ENCODE data around the gene PEPD. TPM values are rescaled to one million over a fixed set of nuclear protein-coding genes. Genes with fewer than 3 reads are reported as not detected.

PEPD gene
- total and polyA plus RNA-seq, 10 of the 15 experiments (the other 5 are each of a cell fraction or from before 2014, with no cell fraction given): 1.4 to 52.0 (median 20.2) TPM

DNA sequence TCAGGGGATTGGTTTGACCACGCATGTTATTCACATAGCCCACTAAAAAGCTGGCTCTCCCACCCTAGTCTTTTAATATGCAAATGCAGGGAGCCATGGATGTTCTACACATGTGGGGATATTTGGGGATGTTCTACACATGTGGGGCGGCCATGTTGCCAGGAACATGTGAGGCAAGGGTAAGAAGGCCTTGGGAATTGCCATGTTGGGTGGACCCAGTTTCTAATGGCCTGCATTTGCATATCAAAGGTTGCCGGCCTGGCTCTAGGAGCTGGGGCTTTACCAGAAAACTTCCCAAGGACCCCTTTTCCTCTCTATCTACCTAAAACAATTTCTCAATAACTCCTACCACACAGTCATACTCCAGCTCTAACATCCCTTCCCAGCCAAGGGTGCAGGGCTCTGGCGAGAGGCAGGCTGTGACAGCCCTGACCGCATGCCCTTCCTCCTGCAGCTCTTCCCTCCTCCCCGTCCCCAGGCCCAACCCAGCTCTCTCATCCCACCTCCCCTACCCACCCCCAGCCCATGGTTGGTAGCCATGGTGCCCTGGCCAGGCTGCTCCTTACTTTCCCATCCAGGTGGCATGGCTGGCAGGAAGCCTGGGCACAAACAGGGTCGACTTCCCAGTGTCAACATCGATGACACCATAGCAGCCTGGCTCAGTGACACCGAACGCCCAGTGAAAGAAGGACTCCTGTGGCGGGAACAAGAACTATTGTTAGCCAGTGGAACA, 11.0 kb downstream of the PEPD start:
- H3K4me2 ChIP-seq (ENCODE audit: control insufficient read depth, insufficient read depth): no peak overlapping the region
- no peaks in the 10 kb centered on the region for H3K27me3 ChIP-seq (replicated peaks in 1 of 2; ENCODE audit: control insufficient read depth in 2 of 2, insufficient read depth in 2 of 2, low read length in 1 of 2)
- H2AFZ ChIP-seq (ENCODE audit: control insufficient read depth, low read depth, low read length): no peak overlapping the region
- POLR2A ChIA-PET: no interaction called here
- FAIRE-seq: no peak
- no TSS peak for BruUV-seq (replicated peaks)
- H3K27ac ChIP-seq (ENCODE audit: control insufficient read depth, insufficient read depth): no peak overlapping the region
- 67% methylated on average over 10 of the region's 11 CpGs for WGBS (ENCODE audit: insufficient coverage, insufficient replicate concordance, low lambda C conversion rate, missing lambda C conversion rate)
- H4K20me1 ChIP-seq (ENCODE audit: control insufficient read depth, insufficient read depth): no peaks in the 10 kb centered on the region
- H3K4me1 ChIP-seq (ENCODE audit: control insufficient read depth, insufficient read depth, low read length): no peaks in the 10 kb centered on the region
- no peak overlapping the region for H3K9ac ChIP-seq (ENCODE audit: control insufficient read depth, insufficient read depth, low read length)
- H3K79me2 ChIP-seq (ENCODE audit: control insufficient read depth, insufficient read depth, low read length): no peaks in the 10 kb centered on the region
- no peaks in the 10 kb centered on the region for H3K9me3 ChIP-seq (replicated peaks; ENCODE audit: control insufficient read depth, insufficient read depth, low read length)
- intact Hi-C loops (cut with micrococcal nuclease; ENCODE audit: unreplicated experiment): no loop called here
- H3K4me3 ChIP-seq: no peak overlapping the region
- no peak for DNase-seq (ENCODE audit: low read depth, low spot score)
- SMC1A ChIA-PET (ENCODE audit: uncharacterized antibody, unreplicated experiment): no interaction called here
- TF ChIP-seq, protein P1, sequence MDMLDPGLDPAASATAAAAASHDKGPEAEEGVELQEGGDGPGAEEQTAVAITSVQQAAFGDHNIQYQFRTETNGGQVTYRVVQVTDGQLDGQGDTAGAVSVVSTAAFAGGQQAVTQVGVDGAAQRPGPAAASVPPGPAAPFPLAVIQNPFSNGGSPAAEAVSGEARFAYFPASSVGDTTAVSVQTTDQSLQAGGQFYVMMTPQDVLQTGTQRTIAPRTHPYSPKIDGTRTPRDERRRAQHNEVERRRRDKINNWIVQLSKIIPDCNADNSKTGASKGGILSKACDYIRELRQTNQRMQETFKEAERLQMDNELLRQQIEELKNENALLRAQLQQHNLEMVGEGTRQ (IDR thresholded peaks at IDR 0.05; ENCODE audit: borderline replicate concordance, low read depth, low read length): no peak
- TF ChIP-seq, protein P2, sequence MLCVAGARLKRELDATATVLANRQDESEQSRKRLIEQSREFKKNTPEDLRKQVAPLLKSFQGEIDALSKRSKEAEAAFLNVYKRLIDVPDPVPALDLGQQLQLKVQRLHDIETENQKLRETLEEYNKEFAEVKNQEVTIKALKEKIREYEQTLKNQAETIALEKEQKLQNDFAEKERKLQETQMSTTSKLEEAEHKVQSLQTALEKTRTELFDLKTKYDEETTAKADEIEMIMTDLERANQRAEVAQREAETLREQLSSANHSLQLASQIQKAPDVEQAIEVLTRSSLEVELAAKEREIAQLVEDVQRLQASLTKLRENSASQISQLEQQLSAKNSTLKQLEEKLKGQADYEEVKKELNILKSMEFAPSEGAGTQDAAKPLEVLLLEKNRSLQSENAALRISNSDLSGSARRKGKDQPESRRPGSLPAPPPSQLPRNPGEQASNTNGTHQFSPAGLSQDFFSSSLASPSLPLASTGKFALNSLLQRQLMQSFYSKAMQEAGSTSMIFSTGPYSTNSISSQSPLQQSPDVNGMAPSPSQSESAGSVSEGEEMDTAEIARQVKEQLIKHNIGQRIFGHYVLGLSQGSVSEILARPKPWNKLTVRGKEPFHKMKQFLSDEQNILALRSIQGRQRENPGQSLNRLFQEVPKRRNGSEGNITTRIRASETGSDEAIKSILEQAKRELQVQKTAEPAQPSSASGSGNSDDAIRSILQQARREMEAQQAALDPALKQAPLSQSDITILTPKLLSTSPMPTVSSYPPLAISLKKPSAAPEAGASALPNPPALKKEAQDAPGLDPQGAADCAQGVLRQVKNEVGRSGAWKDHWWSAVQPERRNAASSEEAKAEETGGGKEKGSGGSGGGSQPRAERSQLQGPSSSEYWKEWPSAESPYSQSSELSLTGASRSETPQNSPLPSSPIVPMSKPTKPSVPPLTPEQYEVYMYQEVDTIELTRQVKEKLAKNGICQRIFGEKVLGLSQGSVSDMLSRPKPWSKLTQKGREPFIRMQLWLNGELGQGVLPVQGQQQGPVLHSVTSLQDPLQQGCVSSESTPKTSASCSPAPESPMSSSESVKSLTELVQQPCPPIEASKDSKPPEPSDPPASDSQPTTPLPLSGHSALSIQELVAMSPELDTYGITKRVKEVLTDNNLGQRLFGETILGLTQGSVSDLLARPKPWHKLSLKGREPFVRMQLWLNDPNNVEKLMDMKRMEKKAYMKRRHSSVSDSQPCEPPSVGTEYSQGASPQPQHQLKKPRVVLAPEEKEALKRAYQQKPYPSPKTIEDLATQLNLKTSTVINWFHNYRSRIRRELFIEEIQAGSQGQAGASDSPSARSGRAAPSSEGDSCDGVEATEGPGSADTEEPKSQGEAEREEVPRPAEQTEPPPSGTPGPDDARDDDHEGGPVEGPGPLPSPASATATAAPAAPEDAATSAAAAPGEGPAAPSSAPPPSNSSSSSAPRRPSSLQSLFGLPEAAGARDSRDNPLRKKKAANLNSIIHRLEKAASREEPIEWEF (IDR thresholded peaks at IDR 0.05; ENCODE audit: insufficient replicate concordance, low read depth, low read length): no peak
- no peak for TF ChIP-seq BHLHE40 (IDR thresholded peaks at IDR 0.05; ENCODE audit: borderline replicate concordance in 1 of 2, low read depth in 2 of 2, low read length in 1 of 2)
- no peak for TF ChIP-seq RUNX3 (IDR thresholded peaks at IDR 0.05; ENCODE audit: low read length)
- TF ChIP-seq SIX5 (IDR thresholded peaks at IDR 0.05; ENCODE audit: low read depth, low read length, severe bottlenecking): no peak
- TF ChIP-seq, protein P3, sequence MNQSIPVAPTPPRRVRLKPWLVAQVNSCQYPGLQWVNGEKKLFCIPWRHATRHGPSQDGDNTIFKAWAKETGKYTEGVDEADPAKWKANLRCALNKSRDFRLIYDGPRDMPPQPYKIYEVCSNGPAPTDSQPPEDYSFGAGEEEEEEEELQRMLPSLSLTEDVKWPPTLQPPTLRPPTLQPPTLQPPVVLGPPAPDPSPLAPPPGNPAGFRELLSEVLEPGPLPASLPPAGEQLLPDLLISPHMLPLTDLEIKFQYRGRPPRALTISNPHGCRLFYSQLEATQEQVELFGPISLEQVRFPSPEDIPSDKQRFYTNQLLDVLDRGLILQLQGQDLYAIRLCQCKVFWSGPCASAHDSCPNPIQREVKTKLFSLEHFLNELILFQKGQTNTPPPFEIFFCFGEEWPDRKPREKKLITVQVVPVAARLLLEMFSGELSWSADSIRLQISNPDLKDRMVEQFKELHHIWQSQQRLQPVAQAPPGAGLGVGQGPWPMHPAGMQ (IDR thresholded peaks at IDR 0.05; ENCODE audit: borderline replicate concordance): no peak
- no peak for TF ChIP-seq SMAD1 (IDR thresholded peaks at IDR 0.05; ENCODE audit: low read depth, partially characterized antibody)
- TF ChIP-seq, protein P4, sequence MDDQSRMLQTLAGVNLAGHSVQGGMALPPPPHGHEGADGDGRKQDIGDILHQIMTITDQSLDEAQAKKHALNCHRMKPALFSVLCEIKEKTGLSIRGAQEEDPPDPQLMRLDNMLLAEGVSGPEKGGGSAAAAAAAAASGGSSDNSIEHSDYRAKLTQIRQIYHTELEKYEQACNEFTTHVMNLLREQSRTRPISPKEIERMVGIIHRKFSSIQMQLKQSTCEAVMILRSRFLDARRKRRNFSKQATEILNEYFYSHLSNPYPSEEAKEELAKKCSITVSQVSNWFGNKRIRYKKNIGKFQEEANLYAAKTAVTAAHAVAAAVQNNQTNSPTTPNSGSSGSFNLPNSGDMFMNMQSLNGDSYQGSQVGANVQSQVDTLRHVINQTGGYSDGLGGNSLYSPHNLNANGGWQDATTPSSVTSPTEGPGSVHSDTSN (IDR thresholded peaks at IDR 0.05; ENCODE audit: insufficient replicate concordance, low read depth, low read length): no peak
- TF ChIP-seq DPF2 (IDR thresholded peaks at IDR 0.05): no peak
- TF ChIP-seq NR2F1 (conservative IDR thresholded peaks at IDR 0.05): no peak
- no peak for TF ChIP-seq MYC (IDR thresholded peaks at IDR 0.05; ENCODE audit: insufficient read depth, insufficient read length, insufficient replicate concordance, low read length, severe bottlenecking)
- no peak for TF ChIP-seq ZNF274 (IDR thresholded peaks at IDR 0.05; ENCODE audit: insufficient read depth, insufficient read length)
- TF ChIP-seq TAF1 (IDR thresholded peaks at IDR 0.05; ENCODE audit: borderline replicate concordance, low read depth, low read length): no peak
- H3K36me3 ChIP-seq (ENCODE audit: control insufficient read depth in 2 of 2, insufficient read depth in 2 of 2, low read length in 1 of 2): no peaks in the 10 kb centered on the region; a peak in 1 of 4 replicates
- RAD21 ChIA-PET (ENCODE audit: unreplicated experiment): no interaction called here
- ATAC-seq: no peak
- CTCF ChIA-PET: no interaction called here
- in situ Hi-C loops (cut with MboI): no loop called here
